Suprapubic skin (tissue), 4 donors: ENCODE measurements around the gene RIT1.

Experiments used
- CTCF ChIP-seq, 2 donors: fragments of 200-600 bp in 1 of 2; fragments of 450-650 bp in 1 of 2; sonication (generic) in 1 of 2; IDR thresholded peaks; one replicate each; pipeline ENCODE4 v1.5.1; 2016 to 2019; ENCODE audit warnings: antibody characterized with exemption in 2 of 2, mild to moderate bottlenecking in 1 of 2, moderate library complexity in 1 of 2
- POLR2A ChIP-seq, 2 donors: fragments of 450-650 bp; IDR thresholded peaks; one replicate each; pipeline ENCODE4 v1.6.1; 2017; ENCODE audit warnings: antibody characterized with exemption in 2 of 2, mild to moderate bottlenecking in 2 of 2, moderate library complexity in 2 of 2
- POLR2AphosphoS5 ChIP-seq, 3 donors: sonication (generic); formaldehyde crosslinking; IDR thresholded peaks; one replicate each; pipeline ENCODE4 v1.6.1; 2017; ENCODE audit warnings: antibody characterized with exemption in 3 of 3

GRCh38 chr1:155888481-155888880, 22.7 kb downstream of the RIT1 start:
- TF ChIP-seq CTCF (IDR thresholded peaks at IDR 0.05) (no peak), POLR2A (IDR thresholded peaks at IDR 0.05) (no peak), POLR2AphosphoS5 (IDR thresholded peaks at IDR 0.05) (no peak)
